HuH-7.5 (cell line): ENCODE measurements around the gene NDUFA3.
"Not testable (repeated sequence)": the region's sequence is repeated elsewhere in the genome, so short reads cannot be mapped to it uniquely, and the experiment has no call there.

Experiments
- DNase-seq: peaks from one replicate; pipeline ENCODE4 v3.0.0; 2011; ENCODE audit warnings: low spot score

NDUFA3 gene

GRCh38 chr19:54102421-54103169 lies at the start of gene NDUFA3:
Gene NDUFA3, plus strand, starts transcription at chr19:54102855. Its CDS starts 24 bp downstream, at chr19:54102879.
- DNase-seq, result peak; percentile 100

DNA sequence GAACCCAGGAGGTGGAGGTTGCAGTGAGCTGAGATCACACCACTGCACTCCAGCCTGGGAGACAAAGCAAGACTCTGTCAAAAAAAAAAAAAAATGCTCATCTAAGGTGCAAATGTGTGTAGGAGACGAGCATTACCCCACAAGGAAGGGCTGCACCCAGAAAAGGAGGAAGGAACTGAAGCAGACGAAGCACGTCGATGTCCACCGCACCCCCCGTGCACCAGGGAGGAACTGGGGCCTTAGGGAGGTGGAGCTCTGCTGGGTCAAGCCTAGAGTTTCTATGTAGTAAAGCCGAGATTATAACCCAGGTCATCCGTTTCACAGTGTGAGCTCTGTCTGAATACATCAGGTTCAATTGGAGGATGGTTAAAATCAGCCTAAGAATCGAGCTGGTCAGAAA lies 40.0 kb upstream of the NDUFA3 start:
- DNase-seq, result no peak

DNA sequence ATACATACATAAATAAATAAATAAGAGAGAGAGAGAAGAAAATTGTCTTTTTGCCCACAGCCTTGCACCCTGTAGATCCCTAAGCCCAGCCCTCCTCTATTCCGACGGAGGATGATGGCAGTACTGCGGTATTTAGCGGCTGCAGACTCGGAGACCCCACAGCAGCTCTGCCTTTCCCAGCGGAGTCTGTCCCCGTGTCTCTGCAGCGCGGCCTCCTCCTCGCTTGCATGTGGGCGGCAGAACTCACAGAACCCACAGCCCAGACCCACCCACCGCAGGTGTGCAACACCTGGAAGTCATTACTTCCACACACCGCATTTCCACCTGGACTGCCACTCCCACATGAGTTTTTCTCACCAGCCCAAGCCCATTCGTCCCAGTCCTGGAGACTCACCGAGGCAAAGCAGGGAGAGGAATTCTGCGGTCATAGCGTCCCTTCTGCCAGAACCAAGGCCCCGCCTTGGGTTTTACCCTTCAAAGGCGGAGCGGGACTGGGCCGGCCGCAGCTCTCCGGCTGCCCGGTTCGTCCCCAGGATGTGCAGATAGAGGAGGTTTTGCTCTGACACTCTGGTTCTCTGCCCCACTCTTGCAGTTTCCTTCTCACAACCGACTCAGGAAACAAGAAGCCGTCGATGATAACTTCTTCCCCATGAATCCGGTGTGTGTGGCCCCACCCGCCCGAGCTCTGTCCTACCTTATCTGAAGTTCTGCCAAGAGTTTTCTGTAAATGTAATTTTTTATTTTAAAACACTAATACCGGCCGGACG lies 39.1 kb upstream of the NDUFA3 start, which contains the start of gene VSTM1:
VSTM1 (minus strand) TSS at position 548 of the 767 bp plus-strand sequence; CDS start at position 428, 120 bp downstream.
- DNase-seq, result no peak

GRCh38 chr19:54069470-54069869 lies 33.2 kb upstream of the NDUFA3 start:
- no peak for DNase-seq

DNA sequence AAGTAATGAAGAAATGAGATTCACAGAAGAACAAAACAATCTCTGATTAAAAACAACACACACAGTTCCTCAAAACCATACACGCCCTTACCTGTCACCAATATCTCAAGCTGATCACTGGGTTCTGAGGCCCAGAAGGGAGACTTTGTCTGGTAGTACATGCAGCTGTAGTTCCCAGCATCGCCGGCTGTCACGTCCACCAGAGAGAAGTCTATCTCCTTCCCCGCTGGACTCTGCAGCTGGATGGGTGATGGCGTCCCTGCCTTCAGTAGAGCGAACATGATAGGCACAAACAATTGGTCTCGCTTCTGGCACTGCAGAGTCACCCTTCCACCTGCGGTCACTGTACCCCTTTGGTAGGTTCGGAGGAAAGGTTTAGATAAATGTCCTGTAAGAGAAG lies 28.8 kb upstream of the NDUFA3 start:
- DNase-seq, result no peak

- no peak for DNase-seq
These were observed 27.8 kb upstream of the NDUFA3 start for GRCh38 chr19:54074851-54075250.

GRCh38 chr19:54077334-54077733 lies 25.3 kb upstream of the NDUFA3 start:
- no peak for DNase-seq

- no peak for DNase-seq
These were observed 21.6 kb upstream of the NDUFA3 start, which contains the start of gene TARM1 for GRCh38 chr19:54081032-54081431. Gene TARM1, minus strand, starts transcription at chr19:54081365. Its CDS starts 25 bp downstream, at chr19:54081340.

DNA sequence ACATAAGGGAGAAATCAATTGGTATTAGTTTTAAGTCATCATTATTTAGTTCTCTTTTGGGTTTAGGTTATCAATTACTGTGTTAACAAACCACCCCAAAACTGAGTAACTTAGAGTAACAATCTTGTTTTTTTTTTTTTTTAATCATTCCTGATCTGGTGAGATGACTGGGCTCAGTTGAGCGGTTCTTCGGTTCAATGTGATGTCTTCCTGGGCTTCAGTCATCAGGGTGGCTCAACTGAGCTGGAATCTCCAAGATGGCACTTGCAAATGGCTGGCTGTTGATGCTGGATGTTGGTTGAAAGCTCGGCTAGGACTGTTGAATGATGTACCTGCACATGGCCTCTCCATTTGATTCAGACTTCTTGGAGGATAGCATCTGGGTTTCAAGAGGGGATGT lies 18.2 kb upstream of the NDUFA3 start:
- DNase-seq, result no peak

DNA sequence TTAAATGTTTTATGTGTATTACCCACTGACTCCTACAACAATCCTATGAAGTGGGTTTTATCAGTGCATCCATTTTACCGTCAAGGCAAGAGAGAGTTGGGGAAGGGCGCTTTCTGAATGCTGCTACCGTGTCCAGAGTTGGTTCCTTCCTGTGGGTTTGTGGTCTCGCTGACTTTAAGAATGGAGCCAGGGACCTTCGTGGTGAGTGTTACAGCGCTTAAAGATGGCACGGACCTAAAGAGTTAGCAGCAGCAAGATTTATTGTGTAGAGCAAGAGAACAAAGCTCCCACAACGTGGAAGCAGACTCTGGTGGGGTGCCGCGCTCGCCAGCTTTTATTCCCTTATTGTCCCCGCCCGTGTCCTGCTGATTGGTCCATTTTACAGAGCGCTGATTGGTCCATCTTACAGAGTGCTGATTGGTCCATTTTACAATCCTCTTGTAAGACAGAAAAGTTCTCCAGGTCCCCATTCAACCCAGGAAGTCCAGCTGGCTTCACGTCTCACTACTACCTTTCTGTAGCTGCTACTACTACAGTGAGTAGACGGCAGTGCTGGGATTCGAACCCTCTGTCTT lies 8.1 kb upstream of the NDUFA3 start:
- no peak for DNase-seq

DNA sequence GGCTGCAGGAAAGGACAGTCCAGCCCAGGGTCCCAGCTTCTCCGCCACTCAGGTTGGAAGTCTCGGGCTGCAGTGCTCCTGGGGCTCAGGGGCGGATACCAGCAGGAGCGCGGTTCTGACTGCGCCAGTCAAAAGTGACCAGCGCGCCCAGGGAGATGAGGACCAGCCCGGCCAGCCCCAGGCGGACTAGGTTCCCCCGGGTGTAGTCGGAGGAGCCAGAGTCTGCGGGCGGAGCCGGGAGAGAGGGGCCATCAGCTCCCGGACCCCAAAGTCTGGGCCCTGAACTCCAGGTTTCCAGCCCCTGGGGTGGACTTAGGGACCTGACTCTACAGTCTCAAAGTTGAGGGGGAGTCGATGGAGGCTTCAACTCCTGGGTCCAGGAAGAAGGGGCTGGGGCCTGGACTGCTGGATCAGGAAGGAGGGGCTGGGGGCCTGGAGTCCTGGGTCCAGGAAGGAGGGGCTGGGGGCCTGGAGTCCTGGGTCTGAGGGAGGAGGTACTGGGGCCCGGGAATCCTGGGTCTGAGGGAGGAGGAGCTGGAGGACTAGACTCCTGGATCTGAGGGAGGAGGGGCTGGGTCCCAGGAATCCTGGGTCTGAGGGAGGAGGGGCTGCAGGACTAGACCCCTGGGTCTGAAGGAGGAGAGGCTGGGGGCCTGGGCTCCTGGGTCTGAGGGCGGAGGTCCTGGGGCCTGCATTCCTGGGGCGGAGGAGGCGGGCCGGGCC lies 7.4 kb upstream of the NDUFA3 start:
- DNase-seq, result peak; percentile 5

GRCh38 chr19:54095859-54096616 lies 6.6 kb upstream of the NDUFA3 start:
- peak; percentile 7 for DNase-seq

- DNase-seq, result no peak
These were observed 6.0 kb upstream of the NDUFA3 start for GRCh38 chr19:54096617-54097106.

DNA sequence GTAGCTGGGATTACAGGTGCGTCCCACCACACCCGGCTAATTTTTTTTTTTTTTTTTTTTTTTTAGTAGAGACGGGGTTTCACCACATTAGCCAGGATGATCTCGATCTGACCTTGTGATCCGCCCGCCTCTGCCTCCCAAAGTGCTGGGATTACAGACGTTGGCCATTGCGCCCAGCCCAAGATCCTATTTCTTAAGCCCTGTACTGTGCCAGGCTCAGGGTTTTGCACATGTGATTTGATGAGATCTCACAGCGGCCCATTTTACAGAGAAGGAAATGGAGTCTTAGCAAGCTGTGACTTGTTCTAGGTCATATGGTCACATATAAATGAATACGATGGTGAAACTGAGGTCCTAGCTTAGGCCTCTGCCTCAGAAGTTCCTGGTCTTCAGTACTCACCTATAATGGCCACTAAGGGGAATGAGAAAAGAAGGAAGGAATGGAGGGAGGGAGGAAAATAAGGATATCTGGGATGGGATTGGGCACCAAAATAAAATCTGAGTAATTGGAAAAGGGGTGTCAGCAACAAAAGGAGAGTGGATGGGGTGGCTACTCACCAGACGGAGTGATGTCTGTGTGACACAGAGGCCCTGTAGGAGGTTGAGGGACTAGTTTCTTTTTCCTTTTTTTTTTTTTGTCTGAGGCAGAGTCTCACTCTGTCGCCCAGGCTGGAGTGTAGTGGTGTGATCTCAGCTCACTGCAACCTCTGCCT lies 3.3 kb upstream of the NDUFA3 start:
- DNase-seq, result no peak

GRCh38 chr19:54099903-54100255 lies 2.8 kb upstream of the NDUFA3 start:
- not testable (repeated sequence) for DNase-seq

GRCh38 chr19:54100561-54100960 lies 2.1 kb upstream of the NDUFA3 start, which contains the start of gene OSCAR:
Gene OSCAR, minus strand, starts transcription at chr19:54100803. Its CDS starts 11 bp downstream, at chr19:54100792.
- DNase-seq, result no peak

- no peak for DNase-seq
These were observed 2.5 kb downstream of the NDUFA3 start for GRCh38 chr19:54104998-54105715.

- DNase-seq, result no peak
These were observed 3.1 kb downstream of the NDUFA3 start for GRCh38 chr19:54105796-54106195.

DNA sequence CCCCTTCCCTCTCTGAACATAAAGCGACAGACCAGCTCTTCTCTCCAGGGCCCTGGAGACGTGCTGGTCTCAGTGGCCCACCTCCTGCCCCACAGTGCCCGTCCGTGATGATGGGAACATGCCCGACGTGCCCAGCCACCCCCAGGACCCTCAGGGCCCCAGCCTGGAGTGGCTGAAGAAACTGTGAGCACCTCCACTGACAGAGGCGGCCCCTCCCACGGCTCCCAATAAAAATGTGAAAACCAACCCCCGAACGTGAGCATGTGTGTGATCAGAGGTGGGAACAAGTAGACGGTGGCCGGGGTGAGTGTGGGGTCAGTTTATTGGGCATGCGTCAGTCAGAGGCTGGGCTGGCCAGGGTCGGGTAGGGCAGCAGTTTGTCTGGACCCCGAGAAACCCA lies 4.1 kb downstream of the NDUFA3 start:
- DNase-seq, result no peak
